Ectodermal cell (in vitro differentiated cells): ENCODE data around the gene PHYH.

Experiments
- H3K27ac ChIP-seq: 2 replicates; pipeline ENCODE4 v1.7.0; 2013; ENCODE audit warnings: mild to moderate bottlenecking, low read depth, low read length; ENCODE audit not compliant: insufficient read depth, poor library complexity, severe bottlenecking
- H3K27me3 ChIP-seq: 2 replicates; pipeline ENCODE4 v1.7.0; 2013; ENCODE audit warnings: mild to moderate bottlenecking, low read length; ENCODE audit not compliant: insufficient read depth, control insufficient read depth, poor library complexity, severe bottlenecking
- H3K36me3 ChIP-seq: one replicate; pipeline ENCODE4 v1.7.0; 2013; ENCODE audit warnings: low read length; ENCODE audit not compliant: control insufficient read depth, insufficient read depth
- H3K4me1 ChIP-seq: one replicate; pipeline ENCODE4 v1.7.0; 2013; ENCODE audit warnings: low read length; ENCODE audit not compliant: control insufficient read depth, insufficient read depth
- H3K4me3 ChIP-seq: 2 replicates; pipeline ENCODE4 v1.7.0; 2013; ENCODE audit warnings: low read depth, low read length, control low read depth; ENCODE audit not compliant: insufficient read depth
- H3K9me3 ChIP-seq: 2 replicates; pipeline ENCODE4 v1.7.0; 2013; ENCODE audit warnings: mild to moderate bottlenecking, low read length, moderate library complexity; ENCODE audit not compliant: control insufficient read depth
- WGBS, 2 experiments: methylation state at CpG; one replicate each; pipeline ENCODE4 v1.1.7; 2013; ENCODE audit warnings: missing lambda C conversion rate in 2 of 2; 5-methylcytosine and 5-hydroxymethylcytosine counted together

Gene PHYH

GRCh38 chr10:13233358-13233757 lies 66.5 kb downstream of the PHYH start:
- Histone ChIP-seq H3K4me1 (peaks cover 9% of the 10 kb centered on the region), H3K27me3 (no peaks in the 10 kb centered on the region), H3K36me3 (no peaks in the 10 kb centered on the region), H3K27ac (no peak overlapping the region), H3K4me3 (no peak overlapping the region), H3K9me3 (no peaks in the 10 kb centered on the region)
- 70 to 72% methylated on average over 14 of the region's 14 CpGs for WGBS, 2 experiments

GRCh38 chr10:13231808-13232207 lies 68.1 kb downstream of the PHYH start:
- no peak overlapping the region for H3K27ac ChIP-seq
- H3K27me3 ChIP-seq = no peaks in the 10 kb centered on the region
- H3K4me3 ChIP-seq = no peak overlapping the region
- H3K9me3 ChIP-seq = no peaks in the 10 kb centered on the region
- H3K4me1 ChIP-seq = peaks cover 9% of the 10 kb centered on the region
- 87 to 88% methylated on average over 6 of the region's 6 CpGs for WGBS, 2 experiments
- no peaks in the 10 kb centered on the region for H3K36me3 ChIP-seq

- Histone ChIP-seq H3K4me3 (no peak overlapping the region), H3K36me3 (no peaks in the 10 kb centered on the region)
- WGBS, 2 experiments = 89 to 90% methylated on average over 9 of the region's 9 CpGs
Observed at GRCh38 chr10:13231190-13231589, 68.7 kb downstream of the PHYH start.

More at GRCh38 chr10:13231190-13231589, 68.7 kb downstream of the PHYH start:
- H3K27me3 ChIP-seq = no peaks in the 10 kb centered on the region
- no peaks in the 10 kb centered on the region for H3K9me3 ChIP-seq
- H3K27ac ChIP-seq = no peak overlapping the region
- peaks cover 9% of the 10 kb centered on the region for H3K4me1 ChIP-seq
